HCT116 (cell line): ENCODE results near the gene NUP188. TPM values are rescaled to one million over a fixed set of nuclear protein-coding genes. Genes with fewer than 3 reads are reported as not detected.

Experiments used
- ATAC-seq: fragments of 200-7000 bp; cut with Tn5 transposase; 2 replicates; pipeline ENCODE4 v1.9.1; 2020; ENCODE audit warnings: mild to moderate bottlenecking, moderate library complexity
- BruUV-seq: library from RNA; stranded (reverse); fragments of 400-500 nt; replicated peaks from 2 replicates; lab custom pipeline; 2021; lab: Mats Ljungman, UMichigan
- CTCF ChIA-PET: fragments of 300-600 bp; sonication (Branson Sonifier 250); formaldehyde crosslinking; loops from one replicate; lab custom pipeline; 2021; ENCODE audit warnings: antibody characterized with exemption; lab: Charles Lee
- POLR2A ChIA-PET: fragments of 300-600, 350-600 bp; sonication (Branson Sonifier 250); formaldehyde crosslinking; loops from one replicate; lab custom pipeline; 2021; ENCODE audit warnings: antibody characterized with exemption; lab: Charles Lee
- RAD21 ChIA-PET, 2 experiments: fragments of 300-600 bp; sonication (Branson Sonifier 250); formaldehyde crosslinking; loops; one replicate each; lab custom pipeline; 2023; ENCODE audit warnings: low total read pairs in 2 of 2; ENCODE audit not compliant: uncharacterized antibody in 2 of 2, unreplicated experiment in 2 of 2, low non-redundant PET in 1 of 2; lab: Charles Lee
- DNase-seq: peaks from one replicate; pipeline ENCODE4 v3.0.0-alpha.2; 2010; ENCODE audit warnings: low read depth, low spot score
- H2AFZ ChIP-seq: fragments of 200-600 bp; shearing (Covaris generic), sonication (generic); 2 replicates; pipeline ENCODE4 v1.6.1; 2017; ENCODE audit warnings: low read depth, mixed run types, mixed read lengths, antibody characterized with exemption, low read length; ENCODE audit not compliant: poor library complexity, severe bottlenecking
- H3K27ac ChIP-seq: 2 replicates; pipeline ENCODE4 v1.5.1; 2012; ENCODE audit warnings: low read depth, low read length
- H3K27me3 ChIP-seq: fragments of 200-600 bp; sonication (generic); 2 replicates; pipeline ENCODE4 v1.6.1; 2016; ENCODE audit warnings: mixed run types, low read length, mixed read lengths; ENCODE audit not compliant: insufficient read depth
- H3K36me3 ChIP-seq, 2 experiments: fragments of 200-500 bp in 1 of 2; fragments of 200-600 bp in 1 of 2; sonication (Bioruptor generic) in 1 of 2; sonication (generic) in 1 of 2; 2 replicates each; pipeline versions ENCODE4 v1.5.1 to v1.6.1; 2014 to 2016; ENCODE audit warnings: low read length in 2 of 2, inconsistent platforms in 1 of 2, mixed read lengths in 1 of 2, mixed run types in 1 of 2; ENCODE audit not compliant: insufficient read depth in 2 of 2, control insufficient read depth in 1 of 2
- H3K4me1 ChIP-seq, 2 experiments: fragments of 200-600 bp in 1 of 2; sonication (generic) in 1 of 2; 2 replicates each; pipeline versions ENCODE4 v1.5.1 to v1.6.1; 2012 to 2017; ENCODE audit warnings: low read length in 2 of 2, inconsistent platforms in 1 of 2, mild to moderate bottlenecking in 1 of 2, mixed read lengths in 1 of 2, mixed run types in 1 of 2, moderate library complexity in 1 of 2; ENCODE audit not compliant: insufficient read depth in 2 of 2, control insufficient read depth in 1 of 2
- H3K4me2 ChIP-seq: fragments of 200-600 bp; sonication (generic); 2 replicates; pipeline ENCODE4 v1.6.1; 2017; ENCODE audit warnings: mixed run types, low read length, mixed read lengths
- H3K4me3 ChIP-seq, 2 experiments: fragments of 200-600 bp in 1 of 2; sonication (generic) in 1 of 2; replicated peaks in 1 of 2; 2 replicates each; pipeline ENCODE4 v1.5.1; 2011 to 2016; ENCODE audit warnings: low read length in 2 of 2, control low read depth in 1 of 2, low read depth in 1 of 2, mild to moderate bottlenecking in 1 of 2, mixed read lengths in 1 of 2, mixed run types in 1 of 2
- H3K79me2 ChIP-seq: fragments of 200-600 bp; sonication (generic); 2 replicates; pipeline ENCODE4 v1.6.1; 2017; ENCODE audit warnings: mild to moderate bottlenecking, mixed run types, low read length, moderate library complexity, mixed read lengths; ENCODE audit not compliant: insufficient read depth
- H3K9ac ChIP-seq: fragments of 200-600 bp; sonication (generic); 2 replicates; pipeline ENCODE4 v1.6.1; 2016; ENCODE audit warnings: low read length, mixed read lengths
- H3K9me2 ChIP-seq: fragments of 200-600 bp; sonication (generic), shearing (Covaris generic); 2 replicates; pipeline ENCODE4 v1.6.1; 2017; ENCODE audit warnings: mixed run types, mild to moderate bottlenecking, moderate library complexity; ENCODE audit not compliant: insufficient read depth
- H3K9me3 ChIP-seq, 2 experiments: fragments of 200-500 bp in 1 of 2; fragments of 200-600 bp in 1 of 2; sonication (Bioruptor generic) in 1 of 2; sonication (generic) in 1 of 2; 2 replicates each; pipeline ENCODE4 v1.6.1; 2014 to 2017; ENCODE audit warnings: low read length in 2 of 2, mixed read lengths in 2 of 2, inconsistent platforms in 1 of 2, low read depth in 1 of 2, mild to moderate bottlenecking in 1 of 2, mixed run types in 1 of 2, moderate library complexity in 1 of 2; ENCODE audit not compliant: control insufficient read depth in 1 of 2, insufficient read depth in 1 of 2
- H4K20me1 ChIP-seq: fragments of 200-600 bp; sonication (generic), shearing (Covaris generic); 2 replicates; pipeline ENCODE4 v1.6.1; 2017; ENCODE audit warnings: mixed run types, mild to moderate bottlenecking, moderate library complexity; ENCODE audit not compliant: insufficient read depth
- CEBPB ChIP-seq: IDR thresholded peaks from 2 replicates; pipeline ENCODE4 v1.6.1; 2012; ENCODE audit warnings: low read depth
- EGR1 ChIP-seq: IDR thresholded peaks from 2 replicates; pipeline ENCODE4 v1.6.1; 2012; ENCODE audit warnings: low read depth
- EZH2phosphoT487 ChIP-seq: fragments of 200-600 bp; IDR thresholded peaks from 2 replicates; pipeline ENCODE4 v1.6.1; 2018; ENCODE audit warnings: antibody characterized with exemption, borderline replicate concordance
- FOSL1 ChIP-seq: IDR thresholded peaks from 2 replicates; pipeline ENCODE4 v1.6.1; 2012; ENCODE audit warnings: low read depth
- JUND ChIP-seq: IDR thresholded peaks from 2 replicates; pipeline ENCODE4 v1.6.1; 2012
- POLR2A ChIP-seq: IDR thresholded peaks from 2 replicates; pipeline ENCODE4 v1.7.0; 2011; ENCODE audit warnings: borderline replicate concordance; ENCODE audit not compliant: insufficient read depth, insufficient read length; ENCODE audit errors: extremely low read depth
- RAD21 ChIP-seq: IDR thresholded peaks from 2 replicates; pipeline ENCODE4 v1.6.1; 2012; ENCODE audit warnings: low read depth, mild to moderate bottlenecking
- REST ChIP-seq: IDR thresholded peaks from 2 replicates; pipeline ENCODE4 v1.6.1; 2012; ENCODE audit warnings: low read depth
- SRF ChIP-seq: IDR thresholded peaks from 2 replicates; pipeline ENCODE4 v1.6.1; 2012; ENCODE audit warnings: low read depth
- YY1 ChIP-seq: IDR thresholded peaks from 2 replicates; pipeline ENCODE4 v1.6.1; 2011; ENCODE audit warnings: low read length, low read depth, moderate library complexity, mild to moderate bottlenecking; ENCODE audit not compliant: insufficient replicate concordance; ENCODE audit errors: extremely low read depth
- ZBTB33 ChIP-seq: IDR thresholded peaks from 2 replicates; pipeline ENCODE4 v1.6.1; 2011; ENCODE audit warnings: mild to moderate bottlenecking, low read length, moderate library complexity; ENCODE audit not compliant: insufficient replicate concordance; ENCODE audit errors: extremely low read depth
- intact Hi-C: fragments of 100-400 bp; cut with micrococcal nuclease; formaldehyde crosslinking; loops from 2 replicates; pipeline ENCODE4 v1.10.0; 2022
- total RNA-seq: library from RNA; stranded (reverse); gene quantifications from one replicate; pipeline ENCODE4 v1.2.1, GENCODE V29; 2021; ENCODE audit not compliant: unreplicated experiment

The NUP188 gene
- total RNA-seq, 1 experiment from 2014 or later = 115 TPM

GRCh38 chr9:129021091-129021490 lies 73.6 kb downstream of the NUP188 start:
- Histone ChIP-seq H3K9me2 (no peaks in the 10 kb centered on the region), H4K20me1 (no peaks in the 10 kb centered on the region), H2AFZ (no peak overlapping the region), H3K4me3 (no peak overlapping the region), H3K4me1 (peaks cover 11 to 29% of the 10 kb centered on the region in 2 experiments; a peak in 3 of 4 replicates), H3K36me3 (peaks cover 3% of the 10 kb centered on the region in 2 experiments; a peak in 1 of 4 replicates), H3K79me2 (peaks cover 28% of the 10 kb centered on the region), H3K27ac (no peak overlapping the region), H3K9me3 (no peaks in the 10 kb centered on the region), H3K9ac (no peak overlapping the region), H3K4me2 (no peak overlapping the region), H3K27me3 (no peaks in the 10 kb centered on the region)
- TF ChIP-seq EZH2phosphoT487 (no peak), SRF (no peak), YY1 (no peak), POLR2A (no peak), RAD21 (no peak), ZBTB33 (no peak), EGR1 (no peak), REST (no peak), CEBPB (no peak), JUND (no peak), FOSL1 (no peak)
- intact Hi-C loops = no loop called here
- BruUV-seq = no TSS peak
- ChIA-PET RAD21 (no interaction called here), POLR2A (no interaction called here), CTCF (no interaction called here)
- ATAC-seq (no peak), DNase-seq (no peak)
